Vein endothelial cell (primary cell): ENCODE data around the gene ELP1. TPM values are rescaled to one million over a fixed set of nuclear protein-coding genes. Genes with fewer than 3 reads are reported as not detected.

ENCODE experiments used
- small RNA-seq: library from RNA; depleted of rRNA; stranded (forward); fragments of <200 nt; gene quantifications from one replicate; pipeline ENCODE3, GENCODE V24; 2012
- total RNA-seq: library from RNA; depleted of rRNA; stranded (reverse); fragments of >200 nt; gene quantifications from 2 replicates; pipeline ENCODE4 v1.2.3, GENCODE V29; 2012

ELP1 gene, protein sequence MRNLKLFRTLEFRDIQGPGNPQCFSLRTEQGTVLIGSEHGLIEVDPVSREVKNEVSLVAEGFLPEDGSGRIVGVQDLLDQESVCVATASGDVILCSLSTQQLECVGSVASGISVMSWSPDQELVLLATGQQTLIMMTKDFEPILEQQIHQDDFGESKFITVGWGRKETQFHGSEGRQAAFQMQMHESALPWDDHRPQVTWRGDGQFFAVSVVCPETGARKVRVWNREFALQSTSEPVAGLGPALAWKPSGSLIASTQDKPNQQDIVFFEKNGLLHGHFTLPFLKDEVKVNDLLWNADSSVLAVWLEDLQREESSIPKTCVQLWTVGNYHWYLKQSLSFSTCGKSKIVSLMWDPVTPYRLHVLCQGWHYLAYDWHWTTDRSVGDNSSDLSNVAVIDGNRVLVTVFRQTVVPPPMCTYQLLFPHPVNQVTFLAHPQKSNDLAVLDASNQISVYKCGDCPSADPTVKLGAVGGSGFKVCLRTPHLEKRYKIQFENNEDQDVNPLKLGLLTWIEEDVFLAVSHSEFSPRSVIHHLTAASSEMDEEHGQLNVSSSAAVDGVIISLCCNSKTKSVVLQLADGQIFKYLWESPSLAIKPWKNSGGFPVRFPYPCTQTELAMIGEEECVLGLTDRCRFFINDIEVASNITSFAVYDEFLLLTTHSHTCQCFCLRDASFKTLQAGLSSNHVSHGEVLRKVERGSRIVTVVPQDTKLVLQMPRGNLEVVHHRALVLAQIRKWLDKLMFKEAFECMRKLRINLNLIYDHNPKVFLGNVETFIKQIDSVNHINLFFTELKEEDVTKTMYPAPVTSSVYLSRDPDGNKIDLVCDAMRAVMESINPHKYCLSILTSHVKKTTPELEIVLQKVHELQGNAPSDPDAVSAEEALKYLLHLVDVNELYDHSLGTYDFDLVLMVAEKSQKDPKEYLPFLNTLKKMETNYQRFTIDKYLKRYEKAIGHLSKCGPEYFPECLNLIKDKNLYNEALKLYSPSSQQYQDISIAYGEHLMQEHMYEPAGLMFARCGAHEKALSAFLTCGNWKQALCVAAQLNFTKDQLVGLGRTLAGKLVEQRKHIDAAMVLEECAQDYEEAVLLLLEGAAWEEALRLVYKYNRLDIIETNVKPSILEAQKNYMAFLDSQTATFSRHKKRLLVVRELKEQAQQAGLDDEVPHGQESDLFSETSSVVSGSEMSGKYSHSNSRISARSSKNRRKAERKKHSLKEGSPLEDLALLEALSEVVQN (N-terminal part only)
- 25.5 and 26.4 TPM in 2 replicates for total RNA-seq

DNA sequence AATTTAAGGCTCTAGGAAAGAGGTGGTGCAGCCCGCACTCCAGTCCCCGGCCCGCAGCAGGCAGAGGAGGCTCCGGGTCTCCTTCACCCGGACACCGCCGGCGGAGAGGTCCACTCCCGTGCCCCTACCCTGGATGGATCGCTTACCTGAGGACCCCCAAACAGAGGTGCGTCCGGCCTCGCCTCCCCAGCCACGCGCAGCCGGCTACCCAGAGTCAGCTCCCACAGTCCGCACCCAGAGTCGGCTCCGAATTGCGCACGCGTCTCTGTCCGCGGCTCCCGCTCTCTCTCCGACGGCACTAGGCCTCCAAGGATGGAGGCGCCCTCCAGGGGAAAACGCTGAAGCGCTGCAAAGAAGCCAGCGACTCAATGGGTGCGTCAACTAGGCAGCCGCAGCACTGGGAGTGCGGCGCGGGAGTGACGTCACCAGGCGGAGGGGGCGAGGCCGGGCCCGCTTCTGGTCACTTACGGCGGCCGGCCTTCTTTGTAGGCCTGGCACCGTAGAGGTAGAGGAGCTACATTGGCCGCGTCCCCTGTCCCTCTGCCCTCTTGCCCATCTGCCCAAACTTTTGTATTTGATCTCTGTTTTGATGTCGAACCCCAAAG, at the start of gene ELP1:
TSS of gene ELP1 (minus strand) at position 407 of the 605 bp plus-strand sequence. CDS start 2,978 bp downstream, outside the sequence.

DNA sequence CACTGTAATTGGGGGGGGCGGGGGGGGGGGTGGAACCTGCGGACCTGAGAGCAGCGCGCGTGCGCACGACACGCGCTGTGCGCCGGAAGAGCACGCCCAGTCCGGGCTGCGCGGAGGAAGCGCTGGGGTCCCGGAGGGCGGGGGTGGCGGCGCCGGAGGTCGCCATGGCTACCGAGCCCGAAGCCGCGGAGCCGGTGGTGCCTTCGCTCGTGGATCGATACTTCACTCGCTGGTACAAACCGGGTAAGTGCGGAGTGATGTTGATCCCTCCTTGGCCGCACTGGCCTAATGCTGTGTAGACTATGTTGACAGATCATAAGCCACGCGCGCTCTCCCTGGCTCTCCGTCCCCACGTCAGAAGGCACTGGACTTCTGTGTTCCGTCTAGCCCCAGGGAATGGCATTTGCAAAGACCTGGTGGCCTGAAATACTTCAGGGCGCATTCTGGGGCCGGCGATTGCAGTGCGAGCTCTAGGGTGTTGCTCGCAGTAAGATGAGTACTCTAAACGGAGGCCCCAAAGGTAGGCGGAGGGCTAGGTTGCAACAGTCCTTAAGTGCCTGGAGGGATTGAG, 484 bp upstream of the ELP1 start, which contains the start of gene ABITRAM:
TSS of gene ABITRAM (plus strand) at position 78 of the 571 bp plus-strand sequence. CDS start at position 165, 87 bp downstream.

DNA sequence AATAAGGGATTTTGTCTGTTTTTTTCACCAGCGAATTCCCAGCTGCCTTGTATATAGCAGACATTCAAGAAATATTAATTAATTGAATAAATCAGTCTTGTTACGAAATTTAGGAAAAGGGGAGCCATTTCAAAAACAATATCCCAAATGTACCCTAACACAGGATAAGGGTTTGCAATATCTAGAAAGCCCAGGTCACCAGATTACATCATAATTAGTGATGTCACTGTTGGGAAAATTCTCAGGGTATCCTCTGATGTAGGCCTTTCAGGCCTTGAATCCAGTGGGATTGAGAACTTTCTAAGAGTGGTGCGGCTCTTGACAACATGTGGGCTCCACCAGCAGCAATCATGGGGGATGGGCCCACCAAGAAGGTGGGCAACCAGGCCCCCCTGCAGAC, 71.9 kb downstream of the ELP1 start, which contains the start of gene ACTL7A:
TSS of gene ACTL7A (plus strand) at position 270 of the 400 bp plus-strand sequence. CDS start at position 327, 57 bp downstream.

DNA sequence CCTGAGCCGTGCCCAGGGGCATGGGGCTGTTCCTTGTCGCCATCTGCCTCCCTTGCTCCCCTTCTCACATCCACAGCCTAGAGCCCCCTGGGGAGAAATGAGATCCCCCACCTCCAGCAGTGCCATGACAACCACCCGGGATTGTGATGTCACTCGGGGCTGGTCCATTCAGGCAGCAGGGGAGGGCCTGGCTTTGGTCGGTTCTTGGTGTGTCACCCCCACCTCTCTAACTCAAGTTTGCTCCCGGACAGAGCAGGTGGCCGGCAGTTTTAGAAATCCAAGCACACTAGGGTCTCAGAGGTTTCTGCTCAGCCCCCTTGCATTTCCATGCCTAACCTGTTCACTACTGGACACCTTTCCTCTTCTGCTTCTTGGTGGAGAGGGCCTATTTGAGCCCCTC, 78.0 kb downstream of the ELP1 start, which contains the start of gene ACTL7B:
TSS of gene ACTL7B (minus strand) at position 99 of the 400 bp plus-strand sequence. CDS start at position 43, 56 bp downstream.

Small RNA genes lying within 50 kb of the gene (small RNA-seq; reads per million reads assigned to genes)
- not detected for gene AL359692.1

Other genes starting within 250 kb of the ELP1 start
- gene ACTL7B, start 78.1 kb downstream of the ELP1 start, total RNA-seq = 0.10 TPM in 1 of 2 replicates, not detected in the other
- not detected in 2 replicates for gene ACTL7A, start 71.9 kb downstream of the ELP1 start, total RNA-seq
- 7.8 and 8.0 TPM in 2 replicates for gene ABITRAM, start 276 bp upstream of the ELP1 start, total RNA-seq
- 92.6 and 135 TPM in 2 replicates for gene CTNNAL1, start 79.4 kb upstream of the ELP1 start, total RNA-seq
- gene TMEM245, start 185.8 kb upstream of the ELP1 start, total RNA-seq = 83.0 and 87.6 TPM in 2 replicates
- not detected in 2 replicates for gene FRRS1L, start 233.1 kb upstream of the ELP1 start, total RNA-seq